Esophagus squamous epithelium (tissue), 4 donors: ENCODE data around the gene TSHR.

Experiments
- POLR2A ChIP-seq, 4 donors: fragments of 450-650 bp; IDR thresholded peaks; one replicate each; pipeline ENCODE4 v1.6.1; 2017; ENCODE audit warnings: antibody characterized with exemption in 4 of 4, mild to moderate bottlenecking in 4 of 4, moderate library complexity in 3 of 4
- TF ChIP-seq, protein P1 (sequence below), 6 experiments: fragments of 450-650 bp in 4 of 6; fragments of 200-600 bp in 2 of 6; sonication (generic) in 2 of 6; IDR thresholded peaks; one replicate each; pipeline ENCODE4 v1.5.1; 2016 to 2019; ENCODE audit warnings: antibody characterized with exemption in 6 of 6, mild to moderate bottlenecking in 4 of 6, moderate library complexity in 4 of 6

DNA sequence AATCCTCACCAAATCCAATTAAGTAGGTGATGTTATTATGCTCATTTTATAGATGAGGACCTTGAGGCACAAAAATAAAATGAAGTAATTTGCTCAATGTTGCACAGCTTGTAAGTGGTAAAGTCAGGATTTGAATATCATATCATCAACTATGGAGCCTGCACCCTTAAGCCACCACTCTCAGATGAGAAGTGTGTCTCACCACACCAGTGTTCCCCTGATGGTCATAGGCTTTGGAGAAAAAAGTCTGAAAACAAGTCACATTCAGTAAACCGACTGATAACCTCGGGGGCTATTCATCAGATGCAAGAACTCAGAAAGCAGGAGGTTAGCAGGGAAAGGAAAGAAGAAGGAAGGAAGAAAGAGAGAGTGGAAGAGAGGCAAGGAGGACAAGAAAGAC lies 2.8 kb downstream of the TSHR start:
- no peak for TF ChIP-seq POLR2A (IDR thresholded peaks at IDR 0.05)
- TF ChIP-seq, protein P1, sequence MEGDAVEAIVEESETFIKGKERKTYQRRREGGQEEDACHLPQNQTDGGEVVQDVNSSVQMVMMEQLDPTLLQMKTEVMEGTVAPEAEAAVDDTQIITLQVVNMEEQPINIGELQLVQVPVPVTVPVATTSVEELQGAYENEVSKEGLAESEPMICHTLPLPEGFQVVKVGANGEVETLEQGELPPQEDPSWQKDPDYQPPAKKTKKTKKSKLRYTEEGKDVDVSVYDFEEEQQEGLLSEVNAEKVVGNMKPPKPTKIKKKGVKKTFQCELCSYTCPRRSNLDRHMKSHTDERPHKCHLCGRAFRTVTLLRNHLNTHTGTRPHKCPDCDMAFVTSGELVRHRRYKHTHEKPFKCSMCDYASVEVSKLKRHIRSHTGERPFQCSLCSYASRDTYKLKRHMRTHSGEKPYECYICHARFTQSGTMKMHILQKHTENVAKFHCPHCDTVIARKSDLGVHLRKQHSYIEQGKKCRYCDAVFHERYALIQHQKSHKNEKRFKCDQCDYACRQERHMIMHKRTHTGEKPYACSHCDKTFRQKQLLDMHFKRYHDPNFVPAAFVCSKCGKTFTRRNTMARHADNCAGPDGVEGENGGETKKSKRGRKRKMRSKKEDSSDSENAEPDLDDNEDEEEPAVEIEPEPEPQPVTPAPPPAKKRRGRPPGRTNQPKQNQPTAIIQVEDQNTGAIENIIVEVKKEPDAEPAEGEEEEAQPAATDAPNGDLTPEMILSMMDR (IDR thresholded peaks at IDR 0.05): no peak
